A549 (cell line): ENCODE data around the gene PPM1H.

Experiments used
- BHLHE40 ChIP-seq: IDR thresholded peaks from 2 replicates; pipeline ENCODE4 v1.6.1; 2012; ENCODE audit warnings: low read depth, low read length, inconsistent platforms
- CBX2 ChIP-seq: fragments of 200-600 bp; sonication (generic); IDR thresholded peaks from 2 replicates; pipeline ENCODE4 v1.6.1; 2016; ENCODE audit warnings: low read depth, mild to moderate bottlenecking, borderline replicate concordance
- CHD4 ChIP-seq: fragments of 200-600 bp; sonication (generic); IDR thresholded peaks from 2 replicates; pipeline ENCODE4 v1.6.1; 2016; ENCODE audit warnings: antibody characterized with exemption, mild to moderate bottlenecking, borderline replicate concordance
- EP300 ChIP-seq, 2 experiments: fragments of >200 bp; sonication (Bioruptor Twin); formaldehyde crosslinking; IDR thresholded peaks; 2 replicates in 1 of 2; 3 replicates in 1 of 2; pipeline ENCODE4 v1.6.1; 2016 to 2017
- HDAC2 ChIP-seq: fragments of 200-600 bp; sonication (generic); IDR thresholded peaks from 2 replicates; pipeline ENCODE4 v1.6.1; 2016
- MAFK ChIP-seq: fragments of 450-650 bp; IDR thresholded peaks from 2 replicates; pipeline ENCODE4 v1.6.1; 2014; ENCODE audit not compliant: partially characterized antibody
- PHF8 ChIP-seq: fragments of 200-600 bp; sonication (generic); IDR thresholded peaks from 2 replicates; pipeline ENCODE4 v1.6.1; 2016; ENCODE audit warnings: low read depth, mild to moderate bottlenecking, antibody characterized with exemption, moderate library complexity, borderline replicate concordance
- POLR2A ChIP-seq: IDR thresholded peaks from 2 replicates; pipeline ENCODE4 v1.6.1; 2012; ENCODE audit warnings: mild to moderate bottlenecking, low read length
- RCOR1 ChIP-seq: fragments of 150-350 bp; IDR thresholded peaks from 2 replicates; pipeline ENCODE4 v1.6.1; 2014; ENCODE audit warnings: antibody characterized with exemption, low read length, low read depth
- TP53 ChIP-seq: fragments of 250-450 bp; sonication (Bioruptor Pico); IDR thresholded peaks from 2 replicates; pipeline ENCODE4 v1.5.0; 2021; ENCODE audit warnings: mild to moderate bottlenecking, moderate library complexity
- USF2 ChIP-seq: fragments of 450-650 bp; IDR thresholded peaks from 2 replicates; pipeline ENCODE4 v1.6.1; 2014; ENCODE audit warnings: antibody characterized with exemption
- TF ChIP-seq, protein P1 (sequence below): fragments of >200 bp; sonication (Bioruptor Twin); formaldehyde crosslinking; IDR thresholded peaks from 3 replicates; pipeline ENCODE4 v1.5.1; 2016
- TF ChIP-seq, protein P2 (sequence below): fragments of 150-350 bp; IDR thresholded peaks from 2 replicates; pipeline ENCODE4 v1.6.1; 2014; ENCODE audit warnings: low read depth, mild to moderate bottlenecking, low read length
- TF ChIP-seq, protein P3 (sequence below): fragments of 200-600 bp; sonication (generic); IDR thresholded peaks from 2 replicates; pipeline ENCODE4 v1.6.1; 2016; ENCODE audit warnings: antibody characterized with exemption, mild to moderate bottlenecking, moderate library complexity

- TF ChIP-seq, protein P1, sequence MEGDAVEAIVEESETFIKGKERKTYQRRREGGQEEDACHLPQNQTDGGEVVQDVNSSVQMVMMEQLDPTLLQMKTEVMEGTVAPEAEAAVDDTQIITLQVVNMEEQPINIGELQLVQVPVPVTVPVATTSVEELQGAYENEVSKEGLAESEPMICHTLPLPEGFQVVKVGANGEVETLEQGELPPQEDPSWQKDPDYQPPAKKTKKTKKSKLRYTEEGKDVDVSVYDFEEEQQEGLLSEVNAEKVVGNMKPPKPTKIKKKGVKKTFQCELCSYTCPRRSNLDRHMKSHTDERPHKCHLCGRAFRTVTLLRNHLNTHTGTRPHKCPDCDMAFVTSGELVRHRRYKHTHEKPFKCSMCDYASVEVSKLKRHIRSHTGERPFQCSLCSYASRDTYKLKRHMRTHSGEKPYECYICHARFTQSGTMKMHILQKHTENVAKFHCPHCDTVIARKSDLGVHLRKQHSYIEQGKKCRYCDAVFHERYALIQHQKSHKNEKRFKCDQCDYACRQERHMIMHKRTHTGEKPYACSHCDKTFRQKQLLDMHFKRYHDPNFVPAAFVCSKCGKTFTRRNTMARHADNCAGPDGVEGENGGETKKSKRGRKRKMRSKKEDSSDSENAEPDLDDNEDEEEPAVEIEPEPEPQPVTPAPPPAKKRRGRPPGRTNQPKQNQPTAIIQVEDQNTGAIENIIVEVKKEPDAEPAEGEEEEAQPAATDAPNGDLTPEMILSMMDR = no peak
- no peak for TF ChIP-seq HDAC2
- 0 out of 2 replicates have a peak, but pooled peaks have one; percentile 23 for TF ChIP-seq BHLHE40
- no peak for TF ChIP-seq USF2
- no peak for TF ChIP-seq CHD4
- TF ChIP-seq, protein P2, sequence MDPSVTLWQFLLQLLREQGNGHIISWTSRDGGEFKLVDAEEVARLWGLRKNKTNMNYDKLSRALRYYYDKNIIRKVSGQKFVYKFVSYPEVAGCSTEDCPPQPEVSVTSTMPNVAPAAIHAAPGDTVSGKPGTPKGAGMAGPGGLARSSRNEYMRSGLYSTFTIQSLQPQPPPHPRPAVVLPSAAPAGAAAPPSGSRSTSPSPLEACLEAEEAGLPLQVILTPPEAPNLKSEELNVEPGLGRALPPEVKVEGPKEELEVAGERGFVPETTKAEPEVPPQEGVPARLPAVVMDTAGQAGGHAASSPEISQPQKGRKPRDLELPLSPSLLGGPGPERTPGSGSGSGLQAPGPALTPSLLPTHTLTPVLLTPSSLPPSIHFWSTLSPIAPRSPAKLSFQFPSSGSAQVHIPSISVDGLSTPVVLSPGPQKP = no peak
- TF ChIP-seq RCOR1 = no peak
- peak; percentile 99 for TF ChIP-seq MAFK
- peak; percentile 75 to 91; a peak in 3 of 5 replicates for TF ChIP-seq EP300 (IDR thresholded peaks at IDR 0.05)
- TF ChIP-seq, protein P3, sequence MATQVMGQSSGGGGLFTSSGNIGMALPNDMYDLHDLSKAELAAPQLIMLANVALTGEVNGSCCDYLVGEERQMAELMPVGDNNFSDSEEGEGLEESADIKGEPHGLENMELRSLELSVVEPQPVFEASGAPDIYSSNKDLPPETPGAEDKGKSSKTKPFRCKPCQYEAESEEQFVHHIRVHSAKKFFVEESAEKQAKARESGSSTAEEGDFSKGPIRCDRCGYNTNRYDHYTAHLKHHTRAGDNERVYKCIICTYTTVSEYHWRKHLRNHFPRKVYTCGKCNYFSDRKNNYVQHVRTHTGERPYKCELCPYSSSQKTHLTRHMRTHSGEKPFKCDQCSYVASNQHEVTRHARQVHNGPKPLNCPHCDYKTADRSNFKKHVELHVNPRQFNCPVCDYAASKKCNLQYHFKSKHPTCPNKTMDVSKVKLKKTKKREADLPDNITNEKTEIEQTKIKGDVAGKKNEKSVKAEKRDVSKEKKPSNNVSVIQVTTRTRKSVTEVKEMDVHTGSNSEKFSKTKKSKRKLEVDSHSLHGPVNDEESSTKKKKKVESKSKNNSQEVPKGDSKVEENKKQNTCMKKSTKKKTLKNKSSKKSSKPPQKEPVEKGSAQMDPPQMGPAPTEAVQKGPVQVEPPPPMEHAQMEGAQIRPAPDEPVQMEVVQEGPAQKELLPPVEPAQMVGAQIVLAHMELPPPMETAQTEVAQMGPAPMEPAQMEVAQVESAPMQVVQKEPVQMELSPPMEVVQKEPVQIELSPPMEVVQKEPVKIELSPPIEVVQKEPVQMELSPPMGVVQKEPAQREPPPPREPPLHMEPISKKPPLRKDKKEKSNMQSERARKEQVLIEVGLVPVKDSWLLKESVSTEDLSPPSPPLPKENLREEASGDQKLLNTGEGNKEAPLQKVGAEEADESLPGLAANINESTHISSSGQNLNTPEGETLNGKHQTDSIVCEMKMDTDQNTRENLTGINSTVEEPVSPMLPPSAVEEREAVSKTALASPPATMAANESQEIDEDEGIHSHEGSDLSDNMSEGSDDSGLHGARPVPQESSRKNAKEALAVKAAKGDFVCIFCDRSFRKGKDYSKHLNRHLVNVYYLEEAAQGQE = no peak
- TF ChIP-seq POLR2A = no peak
- no peak for TF ChIP-seq TP53 (CRISPR knock-in tag)
- TF ChIP-seq PHF8 = no peak
- no peak for TF ChIP-seq CBX2
These were observed 210.0 kb downstream of the PPM1H start for GRCh38 chr12:62724947-62725451.
